ENCODE results near the gene GPC1. TPM values are rescaled to one million over a fixed set of nuclear protein-coding genes. Genes with fewer than 3 reads are reported as not detected.

GPC1 gene
- total RNA-seq, 1 donor from 2014 or later: 58.0 TPM

GRCh38 chr2:240498171-240498957 is 62.9 kb downstream of the GPC1 start:
- Mint-ChIP-seq H3K9me3 (no peaks in the 10 kb centered on the region), H3K27ac (no peak overlapping the region), H3K36me3 (peaks cover 6% of the 10 kb centered on the region), H3K4me3 (no peak overlapping the region), H3K4me1 (ENCODE audit: unreplicated experiment) (no peaks in the 10 kb centered on the region), H3K27me3 (no peaks in the 10 kb centered on the region)
- TF ChIP-seq, protein P1, sequence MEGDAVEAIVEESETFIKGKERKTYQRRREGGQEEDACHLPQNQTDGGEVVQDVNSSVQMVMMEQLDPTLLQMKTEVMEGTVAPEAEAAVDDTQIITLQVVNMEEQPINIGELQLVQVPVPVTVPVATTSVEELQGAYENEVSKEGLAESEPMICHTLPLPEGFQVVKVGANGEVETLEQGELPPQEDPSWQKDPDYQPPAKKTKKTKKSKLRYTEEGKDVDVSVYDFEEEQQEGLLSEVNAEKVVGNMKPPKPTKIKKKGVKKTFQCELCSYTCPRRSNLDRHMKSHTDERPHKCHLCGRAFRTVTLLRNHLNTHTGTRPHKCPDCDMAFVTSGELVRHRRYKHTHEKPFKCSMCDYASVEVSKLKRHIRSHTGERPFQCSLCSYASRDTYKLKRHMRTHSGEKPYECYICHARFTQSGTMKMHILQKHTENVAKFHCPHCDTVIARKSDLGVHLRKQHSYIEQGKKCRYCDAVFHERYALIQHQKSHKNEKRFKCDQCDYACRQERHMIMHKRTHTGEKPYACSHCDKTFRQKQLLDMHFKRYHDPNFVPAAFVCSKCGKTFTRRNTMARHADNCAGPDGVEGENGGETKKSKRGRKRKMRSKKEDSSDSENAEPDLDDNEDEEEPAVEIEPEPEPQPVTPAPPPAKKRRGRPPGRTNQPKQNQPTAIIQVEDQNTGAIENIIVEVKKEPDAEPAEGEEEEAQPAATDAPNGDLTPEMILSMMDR (conservative IDR thresholded peaks at IDR 0.05): no peak
- peak; percentile 15 for DNase-seq (ENCODE audit: extremely low spot score, unreplicated experiment)

DNA sequence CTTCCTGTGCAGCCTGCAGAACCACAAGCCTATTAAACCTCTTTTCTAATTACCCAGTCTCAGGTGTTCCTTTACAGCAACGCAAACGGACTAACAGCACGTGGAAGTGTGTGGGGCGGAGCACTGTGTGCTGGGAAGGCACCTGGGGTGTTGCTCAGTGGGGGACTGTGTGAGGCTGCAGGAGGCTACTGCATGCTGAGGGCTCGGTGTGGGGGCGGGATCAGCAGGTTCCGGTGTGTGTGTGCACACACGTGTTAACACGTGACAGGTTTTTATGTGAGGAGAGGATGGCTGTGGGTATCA is 63.4 kb downstream of the GPC1 start:
- Mint-ChIP-seq H3K9me3 (no peaks in the 10 kb centered on the region), H3K4me3 (no peak overlapping the region), H3K27me3 (no peaks in the 10 kb centered on the region), H3K27ac (no peak overlapping the region), H3K4me1 (ENCODE audit: unreplicated experiment) (no peaks in the 10 kb centered on the region), H3K36me3 (peaks cover 6% of the 10 kb centered on the region)
- TF ChIP-seq, protein P1 (conservative IDR thresholded peaks at IDR 0.05): no peak
- DNase-seq (ENCODE audit: extremely low spot score, unreplicated experiment): peak; percentile 54

DNA sequence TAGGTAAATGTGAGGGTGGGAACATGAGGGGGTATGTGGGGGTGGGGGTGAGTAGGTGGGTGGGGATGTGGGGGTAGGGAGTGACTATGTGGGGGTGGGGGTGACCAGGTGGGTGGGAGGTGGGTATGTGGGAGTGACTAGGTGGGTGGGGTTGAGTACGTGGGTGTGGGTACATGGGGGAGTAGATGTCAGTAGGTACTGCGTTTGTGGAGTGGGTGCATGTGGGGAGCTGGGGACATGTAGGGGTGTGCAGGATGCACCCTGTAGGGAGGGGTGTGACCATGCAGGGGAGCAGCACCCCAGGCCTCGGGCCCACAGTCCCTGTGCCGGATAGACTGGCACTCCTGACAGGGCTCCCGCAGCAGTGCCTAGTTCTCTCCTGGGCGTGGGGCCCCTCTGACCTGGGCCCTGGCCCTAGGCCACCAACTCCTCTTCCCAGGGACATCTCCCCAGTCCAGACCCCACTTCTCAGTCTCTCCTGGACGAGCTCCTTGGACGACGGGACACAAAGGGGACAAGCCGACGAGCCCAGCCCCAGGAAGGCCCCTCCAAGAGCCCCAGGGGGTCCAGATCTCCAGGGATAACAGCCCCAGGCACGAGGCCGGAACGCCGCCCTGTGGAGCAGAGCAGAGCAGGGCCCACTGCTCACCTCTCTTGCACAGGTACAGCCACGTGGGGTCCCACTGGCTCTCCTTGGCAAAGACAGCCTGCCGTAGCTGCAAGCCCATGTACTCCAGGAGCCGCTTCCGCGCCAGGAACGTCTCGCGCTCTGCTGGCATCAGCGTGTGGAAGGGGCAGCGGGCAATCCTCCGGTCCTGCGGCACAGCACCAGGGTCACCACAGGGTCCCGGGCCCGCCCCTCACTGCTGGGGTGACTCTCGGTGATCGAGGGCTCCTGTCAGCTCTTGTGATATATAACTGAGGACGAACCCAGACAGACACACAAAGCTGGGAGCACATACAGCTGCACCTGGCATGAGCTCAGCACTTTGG is 64.1 kb downstream of the GPC1 start:
- H3K27me3 Mint-ChIP-seq: no peaks in the 10 kb centered on the region
- H3K36me3 Mint-ChIP-seq: peaks cover 6% of the 10 kb centered on the region
- DNase-seq (ENCODE audit: extremely low spot score, unreplicated experiment): peak; percentile 63
- no peaks in the 10 kb centered on the region for H3K4me1 Mint-ChIP-seq (ENCODE audit: unreplicated experiment)
- H3K4me3 Mint-ChIP-seq: no peak overlapping the region
- H3K9me3 Mint-ChIP-seq: no peaks in the 10 kb centered on the region
- TF ChIP-seq, protein P1 (conservative IDR thresholded peaks at IDR 0.05): no peak
- no peak overlapping the region for H3K27ac Mint-ChIP-seq

- peak; percentile 67 for DNase-seq (ENCODE audit: extremely low spot score, unreplicated experiment)
- no peak overlapping the region for H3K4me3 Mint-ChIP-seq
- H3K27me3 Mint-ChIP-seq: no peaks in the 10 kb centered on the region
- H3K4me1 Mint-ChIP-seq (ENCODE audit: unreplicated experiment): no peaks in the 10 kb centered on the region
- no peak overlapping the region for H3K27ac Mint-ChIP-seq
- H3K9me3 Mint-ChIP-seq: no peaks in the 10 kb centered on the region
- TF ChIP-seq, protein P1 (conservative IDR thresholded peaks at IDR 0.05): no peak
- H3K36me3 Mint-ChIP-seq: peaks cover 1% of the 10 kb centered on the region
Observed at GRCh38 chr2:240500561-240501423, 65.3 kb downstream of the GPC1 start.

DNA sequence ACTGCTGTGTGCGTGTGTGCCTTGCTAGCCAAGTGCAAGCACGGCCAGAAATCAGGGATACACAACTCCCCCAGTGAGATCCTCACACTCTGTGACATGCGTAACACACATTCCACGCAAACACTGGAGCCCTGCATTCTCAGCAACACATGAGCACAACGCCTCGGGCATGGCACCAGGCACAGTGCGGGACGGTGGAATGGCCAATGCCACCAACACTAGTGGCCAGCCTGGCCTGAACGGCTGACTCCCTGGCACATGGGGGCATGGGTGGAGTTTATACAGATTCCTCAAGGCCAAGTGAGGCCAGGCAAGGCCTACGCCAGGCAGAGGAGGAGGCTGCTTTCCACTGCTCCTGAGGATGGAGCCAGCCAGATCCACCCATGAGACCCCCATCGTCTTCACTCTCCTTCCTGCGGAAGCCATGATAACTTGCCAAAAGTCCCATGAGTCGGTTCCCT is 66.1 kb downstream of the GPC1 start:
- TF ChIP-seq, protein P1 (conservative IDR thresholded peaks at IDR 0.05): no peak
- H3K27ac Mint-ChIP-seq: no peak overlapping the region
- peak; percentile 64 for DNase-seq (ENCODE audit: extremely low spot score, unreplicated experiment)
- H3K9me3 Mint-ChIP-seq: no peaks in the 10 kb centered on the region
- H3K36me3 Mint-ChIP-seq: no peaks in the 10 kb centered on the region
- no peaks in the 10 kb centered on the region for H3K4me1 Mint-ChIP-seq (ENCODE audit: unreplicated experiment)
- no peak overlapping the region for H3K4me3 Mint-ChIP-seq
- no peaks in the 10 kb centered on the region for H3K27me3 Mint-ChIP-seq
